SW 1271 (cell line): ENCODE measurements around the gene NEBL.

Experiments
- DNase-seq, 2 experiments: peaks; one replicate each; lab custom pipeline; 2025; lab: John Stamatoyannopoulos, UW

Gene NEBL

DNA sequence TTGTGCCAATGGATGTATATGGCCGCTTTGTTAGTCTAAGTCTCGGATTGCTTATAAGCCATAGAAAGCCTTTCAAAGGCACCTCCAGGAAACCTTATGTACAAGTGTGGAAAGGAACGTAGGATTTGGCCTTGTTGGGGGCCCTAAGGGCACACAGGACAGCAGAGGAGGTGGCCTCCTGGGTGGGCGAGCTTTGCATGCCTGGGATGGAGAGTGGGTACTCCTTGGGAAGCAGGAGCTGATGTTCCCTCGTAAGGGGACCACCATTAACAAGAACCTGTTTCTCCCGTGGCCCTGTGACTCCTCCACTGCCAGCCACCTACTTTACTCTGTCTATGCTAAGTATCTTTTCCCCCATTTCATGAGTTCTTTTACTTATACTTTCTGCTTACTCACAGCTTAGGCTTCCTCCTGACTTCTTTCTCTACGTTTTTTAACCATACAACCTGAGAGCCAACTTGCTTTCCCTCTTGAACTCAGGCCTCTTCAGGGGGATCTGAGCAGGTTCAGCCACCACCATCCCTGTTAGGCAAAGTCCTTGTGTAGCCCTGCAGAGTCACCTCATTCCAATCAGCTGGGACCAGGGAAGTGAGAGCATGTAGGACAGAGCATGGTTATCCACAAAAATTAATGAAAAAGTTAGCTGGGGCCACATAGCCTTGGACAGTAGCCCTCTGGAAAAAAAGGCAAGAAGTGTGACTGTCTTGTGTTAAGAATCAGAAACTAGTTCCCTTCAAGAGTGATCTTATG is 118.9 kb downstream of the NEBL start:
- no peak for DNase-seq

DNA sequence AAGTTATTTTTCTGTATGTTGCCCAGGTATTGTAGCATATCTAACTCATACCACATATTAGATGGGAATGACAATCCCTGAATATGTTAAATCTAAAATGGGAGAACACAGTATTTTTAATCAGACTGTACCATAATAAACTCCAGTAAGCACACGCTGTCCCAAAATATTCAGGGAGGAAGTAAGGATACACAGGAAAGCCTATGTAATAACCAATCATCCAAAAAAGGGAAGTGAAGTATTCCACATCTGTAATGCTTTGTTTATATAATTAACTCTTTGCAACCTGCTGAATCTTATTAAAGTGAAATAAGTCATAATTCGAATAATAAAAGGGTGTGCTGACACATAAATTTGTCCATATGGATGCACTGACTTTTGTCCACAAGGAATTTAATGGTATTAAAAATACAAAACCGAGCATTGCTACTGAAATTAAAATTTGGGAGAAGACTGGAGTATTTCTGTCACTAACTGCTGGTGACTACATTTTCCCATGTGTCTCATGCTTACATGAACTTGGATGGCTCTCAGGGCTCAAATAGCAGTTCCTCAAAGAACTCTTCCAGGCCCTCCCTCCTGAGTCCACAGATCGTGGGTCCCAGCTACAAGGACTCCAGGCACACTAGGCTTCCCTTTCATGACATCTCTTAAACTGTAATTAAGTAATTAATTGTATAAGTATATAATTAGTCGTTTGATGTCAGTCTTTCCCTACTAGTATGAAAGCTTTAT is 120.6 kb downstream of the NEBL start:
- no peak for DNase-seq

DNA sequence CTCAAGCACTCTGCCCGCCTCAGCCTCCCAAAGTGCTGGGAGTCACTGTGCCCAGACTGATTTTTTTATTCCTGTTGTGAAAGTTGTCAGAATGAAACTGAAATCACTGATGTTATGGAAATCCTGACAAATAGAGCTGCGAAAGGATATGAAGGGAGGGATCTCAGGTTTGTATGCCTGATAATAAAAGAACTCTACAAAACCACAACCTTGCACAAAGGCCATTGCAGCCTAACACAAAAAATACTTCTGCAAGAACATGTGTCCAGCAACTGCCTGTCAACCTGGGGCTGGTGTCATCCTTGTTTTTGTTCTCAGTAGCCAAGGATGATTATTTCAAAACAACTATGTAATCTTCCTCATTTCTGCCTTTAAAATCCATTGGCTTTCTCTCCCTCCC is 126.1 kb downstream of the NEBL start:
- DNase-seq: no peak

DNA sequence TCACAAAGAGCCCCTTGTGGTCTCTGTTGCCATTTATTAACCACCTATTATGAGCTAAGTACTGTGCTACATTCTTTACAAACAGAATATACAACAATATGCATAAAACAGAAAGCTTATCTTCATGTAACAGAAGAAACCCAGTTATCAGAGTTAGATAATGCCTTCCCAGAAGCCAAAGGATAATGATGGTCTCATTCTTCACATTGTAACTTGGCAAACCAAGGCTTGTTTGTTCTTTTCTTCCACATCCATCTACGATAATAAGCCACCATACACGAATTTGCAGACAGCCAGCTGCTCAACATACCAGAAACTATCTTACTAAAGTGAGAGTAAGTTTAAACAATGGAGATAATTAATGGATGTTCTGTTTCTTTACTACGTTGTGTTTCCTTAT is 127.6 kb downstream of the NEBL start:
- DNase-seq: no peak

DNA sequence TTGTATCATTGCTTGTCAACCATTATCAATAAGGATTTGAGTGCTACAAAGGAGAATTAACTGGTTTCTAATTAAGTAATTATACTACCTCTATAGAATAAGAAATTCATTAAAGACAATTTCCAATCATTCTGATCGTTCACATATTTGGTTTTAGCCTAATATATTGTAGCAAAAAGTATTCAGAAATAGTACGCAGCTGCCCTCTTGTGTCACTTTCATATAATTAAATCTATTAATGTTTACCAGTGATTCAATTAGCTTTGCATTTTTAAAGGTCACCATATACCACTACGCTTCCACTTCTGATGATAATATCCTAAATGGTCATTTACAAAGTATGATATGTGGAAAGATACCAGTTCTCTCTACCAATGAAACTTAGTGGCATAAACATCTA is 128.3 kb downstream of the NEBL start:
- DNase-seq: peak in 1 of 2 experiments; percentile 9

DNA sequence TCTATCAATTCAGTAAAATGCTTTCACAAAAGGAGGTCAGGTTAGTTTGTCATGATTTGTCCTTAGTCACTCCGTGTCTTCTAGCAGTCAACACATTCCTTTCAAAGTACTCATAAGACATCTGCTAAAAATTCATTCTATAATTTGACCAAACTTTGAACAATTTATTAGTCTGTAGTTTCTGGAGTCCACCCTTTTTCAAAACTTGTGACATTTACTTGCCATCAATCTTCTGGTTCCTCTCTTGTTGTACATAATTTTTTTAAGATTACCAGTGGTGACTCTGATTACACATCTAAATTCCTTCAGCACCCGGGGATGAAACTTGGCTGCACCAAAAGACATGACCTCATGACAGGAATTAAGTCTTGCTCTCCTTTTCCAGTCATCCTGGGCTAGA is 130.1 kb downstream of the NEBL start:
- DNase-seq: peak in 1 of 2 experiments; percentile 40

DNA sequence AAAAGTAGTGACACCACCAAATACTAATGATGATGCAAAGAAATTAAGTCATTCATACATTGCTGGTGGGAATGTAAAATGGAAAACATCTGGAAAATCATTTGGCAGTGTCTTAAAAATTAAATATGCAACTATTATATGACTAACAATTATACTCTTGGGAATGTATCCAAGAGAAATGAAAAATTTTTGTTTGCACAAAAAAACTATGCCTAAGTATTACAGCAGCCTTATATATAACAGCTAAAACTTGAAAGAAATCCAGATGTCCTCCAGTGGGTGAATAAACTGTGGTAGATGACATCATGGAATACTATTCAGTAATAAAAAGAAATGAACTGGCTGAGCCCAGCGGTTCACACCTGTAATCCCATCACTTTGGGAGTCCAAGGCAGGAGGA is 132.0 kb downstream of the NEBL start:
- no peak for DNase-seq

DNA sequence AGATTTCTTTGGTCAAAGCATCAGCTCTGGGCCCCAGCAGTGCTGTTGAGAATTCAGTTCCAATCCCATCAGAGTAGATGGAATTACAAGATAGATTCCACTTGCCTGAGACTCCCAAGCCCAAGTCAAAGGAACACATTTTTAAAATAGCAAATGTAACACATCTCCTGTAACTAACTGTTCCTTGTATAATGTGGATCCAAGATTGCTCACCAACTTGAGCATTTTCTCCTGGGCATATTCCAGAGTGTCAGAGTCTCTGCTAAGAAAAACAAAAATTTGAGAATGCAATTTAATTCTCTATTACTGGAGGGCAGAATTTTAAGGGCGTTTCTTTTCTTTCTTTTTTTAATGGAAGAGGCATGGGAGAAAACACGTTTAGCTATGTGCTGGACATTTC is 136.7 kb downstream of the NEBL start:
- DNase-seq: no peak

DNA sequence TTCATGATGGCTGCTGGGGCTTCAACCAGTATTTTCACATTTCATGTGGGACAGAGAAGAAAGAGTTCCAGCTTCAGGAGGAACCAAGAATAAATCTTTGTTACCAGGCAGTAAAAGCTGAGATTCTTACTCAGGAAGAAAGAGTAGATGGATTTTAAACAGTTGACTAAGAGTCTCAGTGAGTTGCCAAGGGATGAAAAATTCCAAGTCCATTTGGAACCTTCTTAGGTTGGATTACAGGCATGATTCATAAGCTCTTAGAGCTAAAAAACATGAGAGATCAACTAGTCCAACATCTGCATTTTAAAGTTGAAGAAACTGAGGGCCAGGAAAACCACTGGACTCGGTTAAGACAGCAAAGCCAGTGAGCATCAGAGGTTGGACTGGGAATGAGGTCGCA is 148.6 kb downstream of the NEBL start:
- DNase-seq: no peak

DNA sequence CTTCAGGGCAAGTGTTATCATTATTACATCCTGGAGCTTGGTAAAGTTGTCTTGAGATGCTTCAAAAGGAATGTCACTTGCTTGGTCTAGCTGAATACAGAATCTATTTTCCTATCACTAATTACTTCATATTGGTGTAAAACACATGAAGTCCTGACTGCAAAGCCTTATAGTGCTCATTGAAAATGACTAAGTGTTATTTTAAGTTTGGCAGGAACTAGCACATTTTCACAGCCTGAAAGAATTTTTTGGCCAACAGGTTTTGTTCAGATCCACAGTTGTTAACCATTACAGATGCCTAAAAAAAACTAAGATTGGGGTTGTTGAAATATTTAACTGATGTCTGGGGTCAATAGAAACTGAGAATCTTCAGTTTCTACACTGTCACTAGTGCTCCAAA is 149.3 kb downstream of the NEBL start:
- no peak for DNase-seq

DNA sequence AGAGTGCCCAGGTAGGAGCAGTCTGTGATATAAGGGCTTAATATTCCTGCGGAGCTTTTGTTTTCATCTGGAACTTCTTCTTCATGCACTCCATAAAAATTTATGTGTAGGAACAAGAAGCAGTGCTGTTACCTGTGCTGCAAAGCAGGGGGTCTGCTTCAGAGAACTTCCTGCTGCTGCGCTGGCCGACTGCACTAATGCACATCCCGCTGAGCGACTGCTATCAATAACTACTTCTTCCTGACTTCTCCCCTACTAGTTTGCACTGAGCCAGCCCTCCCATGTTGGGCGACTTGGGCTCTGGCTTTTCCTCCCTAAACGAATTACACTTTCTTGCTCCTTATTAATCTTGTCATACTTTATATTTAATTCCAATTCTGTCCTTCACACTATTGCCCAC is 150.3 kb downstream of the NEBL start:
- DNase-seq: no peak

DNA sequence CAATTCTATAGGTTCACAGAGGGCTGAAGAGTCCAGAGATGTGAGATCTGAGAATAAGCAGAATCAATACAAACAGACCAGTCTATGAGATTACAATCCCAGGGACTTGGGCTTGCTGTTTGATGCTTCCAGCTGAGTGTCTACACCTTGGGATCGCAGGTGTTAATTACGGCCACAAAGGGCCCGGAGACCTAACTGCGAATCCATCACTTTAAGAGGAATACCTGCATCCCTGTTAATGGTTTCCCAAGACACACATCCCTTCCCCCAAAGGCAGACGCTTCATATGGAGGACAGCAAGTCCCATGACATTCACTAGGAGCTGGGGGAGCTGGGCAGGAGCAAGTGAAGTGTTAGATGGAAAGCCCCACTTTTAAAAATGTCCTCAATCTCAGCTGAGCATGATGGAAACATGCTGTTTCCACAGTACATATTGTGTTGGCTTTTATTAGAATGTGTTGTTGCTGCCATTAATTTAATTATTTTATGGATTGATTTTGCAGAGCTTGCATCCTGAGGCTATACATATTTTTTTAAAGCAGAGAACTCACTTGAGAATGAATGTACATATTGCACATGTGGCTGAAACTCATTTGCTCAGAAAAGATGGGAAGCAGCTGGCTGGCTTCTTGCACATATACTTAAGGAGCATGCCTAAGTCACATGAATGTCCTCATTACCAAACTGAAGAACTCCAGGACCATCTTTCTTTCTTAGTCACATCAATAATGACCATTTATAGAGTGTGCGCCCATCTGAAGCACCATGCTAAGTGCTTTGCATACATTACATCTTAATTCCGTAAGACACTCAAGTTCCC is 151.3 kb downstream of the NEBL start:
- DNase-seq: no peak

DNA sequence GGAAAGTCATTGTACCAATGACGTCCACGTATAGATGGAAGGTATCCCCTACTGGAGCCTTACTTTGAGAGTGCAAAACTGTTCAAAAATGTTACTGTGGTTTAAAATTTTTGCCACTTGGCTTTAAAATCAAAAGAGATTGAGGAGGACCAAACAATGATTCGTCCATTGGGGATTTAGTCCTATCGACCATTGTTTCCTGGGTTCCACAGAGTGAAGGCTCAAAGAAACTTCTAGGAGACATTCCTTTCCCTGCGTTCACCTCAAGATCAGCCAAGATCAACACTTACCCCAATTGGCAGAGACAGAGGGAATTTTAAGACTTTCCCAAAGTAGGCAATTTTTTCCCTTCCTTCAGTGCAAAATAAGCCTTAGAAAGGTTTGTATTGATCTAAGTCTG is 152.3 kb downstream of the NEBL start:
- DNase-seq: no peak

DNA sequence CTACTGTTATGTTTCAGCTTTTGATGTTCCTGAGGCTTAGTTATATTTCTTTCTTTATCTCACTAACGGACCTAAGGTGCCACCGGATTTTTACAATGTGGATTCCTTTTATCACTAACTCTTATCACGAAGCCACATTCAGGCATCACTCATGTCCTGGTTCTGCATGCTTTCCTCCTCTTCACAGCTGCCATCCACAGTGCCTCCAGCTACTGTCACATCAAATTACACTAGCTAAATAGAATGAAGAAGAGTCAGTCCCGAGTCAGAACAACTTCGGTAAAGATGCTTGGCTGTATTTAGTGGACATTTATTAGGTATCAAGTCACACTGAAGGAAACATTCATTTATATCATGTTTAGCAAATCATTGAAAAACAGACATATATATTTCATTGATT is 153.2 kb downstream of the NEBL start:
- no peak for DNase-seq

DNA sequence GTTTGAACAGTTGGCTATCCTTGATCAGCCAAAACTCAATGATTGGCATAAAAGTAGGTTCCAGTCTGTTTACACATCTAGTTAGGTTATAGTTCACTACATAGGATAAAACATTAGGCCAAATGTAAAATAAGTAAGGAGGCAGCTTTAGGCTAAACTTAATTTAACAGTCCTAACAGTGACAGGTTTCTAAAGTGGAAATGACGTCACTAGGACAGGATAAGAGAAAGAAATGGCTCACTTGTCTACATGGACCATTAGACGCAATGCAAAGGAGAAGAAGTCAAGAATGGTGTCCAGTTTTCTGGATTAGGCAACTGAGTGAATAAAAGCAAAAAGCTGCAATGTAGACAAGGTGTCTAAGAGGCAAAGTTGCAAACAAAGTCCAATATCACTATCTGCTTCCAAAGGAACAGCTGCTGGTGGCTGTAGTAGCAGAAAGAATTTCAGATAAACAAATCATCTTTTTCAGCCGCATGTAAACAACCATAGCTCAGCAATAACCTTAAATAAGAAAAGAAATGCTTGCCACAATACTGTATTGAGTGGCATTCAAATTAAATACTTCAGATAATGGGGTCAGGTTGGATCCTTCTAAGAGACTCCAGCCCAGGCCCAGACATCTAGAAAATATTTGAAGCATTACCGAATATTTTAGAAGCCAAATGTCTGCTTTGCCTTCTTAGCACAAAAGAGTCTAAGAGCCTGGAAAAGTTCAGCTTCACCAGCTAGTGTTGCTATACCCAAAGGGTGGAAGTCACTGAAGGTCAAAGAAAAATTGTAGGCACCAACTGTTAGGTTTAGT is 154.2 kb downstream of the NEBL start:
- DNase-seq: no peak

DNA sequence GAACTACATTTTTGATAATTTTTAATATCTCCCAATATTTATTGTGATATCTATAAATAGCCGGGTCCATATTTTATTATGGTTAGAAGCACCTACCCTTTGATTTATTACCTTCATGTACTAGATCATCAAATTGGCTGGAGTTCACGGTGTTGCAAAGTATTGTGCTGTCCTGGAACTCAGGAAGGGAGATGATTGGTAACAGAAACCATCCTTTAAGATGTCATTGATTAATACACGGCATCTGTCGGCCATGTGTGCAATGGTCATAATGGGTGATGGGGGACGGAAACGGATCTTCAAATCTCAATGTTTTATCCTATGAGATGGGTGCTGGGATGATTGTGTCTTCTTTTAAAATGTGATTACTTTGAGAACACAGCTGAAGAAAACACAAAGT is 157.0 kb downstream of the NEBL start:
- DNase-seq: no peak

DNA sequence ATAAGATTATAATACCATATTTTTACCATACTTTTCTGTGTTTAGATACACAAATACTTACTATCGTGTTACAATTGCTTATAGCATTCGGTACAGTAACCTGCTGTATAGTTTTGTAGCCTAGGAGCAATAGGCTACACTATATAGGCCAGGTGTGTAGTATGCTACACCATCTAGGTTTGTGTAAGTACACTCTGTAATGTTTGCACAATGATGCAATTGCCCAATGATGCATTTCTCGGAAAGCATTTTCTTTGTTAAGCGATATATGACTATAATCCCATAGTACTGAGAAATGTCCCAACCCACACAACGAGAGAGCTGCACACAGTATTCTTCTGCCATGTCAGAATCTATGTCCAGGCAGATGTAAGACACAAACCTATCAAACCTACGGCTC is 160.0 kb downstream of the NEBL start:
- DNase-seq: no peak
